SJCRH30 (cell line): ENCODE measurements around the gene PSMB10. TPM values are rescaled to one million over a fixed set of nuclear protein-coding genes. Genes with fewer than 3 reads are reported as not detected.
"Not testable (repeated sequence)": the region's sequence is repeated elsewhere in the genome, so short reads cannot be mapped to it uniquely, and the experiment has no call there.

Experiments
- DNase-seq, 2 experiments: peaks; one replicate each; pipeline ENCODE4 v3.0.0-alpha.2; 2015 to 2020
- H3K27ac ChIP-seq: fragments of 250-450 bp; sonication (Bioruptor Pico); 2 replicates; pipeline ENCODE4 v1.5.1; 2020; ENCODE audit warnings: mild to moderate bottlenecking, moderate library complexity
- H3K27me3 ChIP-seq: fragments of 250-450 bp; sonication (Bioruptor Pico); 2 replicates; pipeline ENCODE4 v1.5.1; 2020; ENCODE audit warnings: mild to moderate bottlenecking, moderate library complexity
- H3K36me3 ChIP-seq: fragments of 250-450 bp; sonication (Bioruptor Pico); 2 replicates; pipeline ENCODE4 v1.5.1; 2020; ENCODE audit warnings: mild to moderate bottlenecking, moderate library complexity
- H3K4me1 ChIP-seq: fragments of 250-450 bp; sonication (Bioruptor Pico); 2 replicates; pipeline ENCODE4 v1.5.1; 2020; ENCODE audit warnings: mild to moderate bottlenecking, moderate library complexity
- H3K4me3 ChIP-seq: fragments of 250-450 bp; sonication (Bioruptor Pico); 2 replicates; pipeline ENCODE4 v1.5.1; 2020; ENCODE audit warnings: mild to moderate bottlenecking, moderate library complexity
- H3K9me3 ChIP-seq: fragments of 250-450 bp; sonication (Bioruptor Pico); replicated peaks from 2 replicates; pipeline ENCODE4 v1.5.1; 2020; ENCODE audit warnings: mild to moderate bottlenecking, moderate library complexity
- total RNA-seq: library from RNA; depleted of rRNA; stranded (reverse); fragments of >200 nt; shearing (Covaris generic); gene quantifications from 2 replicates; pipeline ENCODE4 v1.2.3, GENCODE V29; 2014

Gene PSMB10
- total RNA-seq, 1 experiment from 2014 or later: 7.4 TPM

DNA sequence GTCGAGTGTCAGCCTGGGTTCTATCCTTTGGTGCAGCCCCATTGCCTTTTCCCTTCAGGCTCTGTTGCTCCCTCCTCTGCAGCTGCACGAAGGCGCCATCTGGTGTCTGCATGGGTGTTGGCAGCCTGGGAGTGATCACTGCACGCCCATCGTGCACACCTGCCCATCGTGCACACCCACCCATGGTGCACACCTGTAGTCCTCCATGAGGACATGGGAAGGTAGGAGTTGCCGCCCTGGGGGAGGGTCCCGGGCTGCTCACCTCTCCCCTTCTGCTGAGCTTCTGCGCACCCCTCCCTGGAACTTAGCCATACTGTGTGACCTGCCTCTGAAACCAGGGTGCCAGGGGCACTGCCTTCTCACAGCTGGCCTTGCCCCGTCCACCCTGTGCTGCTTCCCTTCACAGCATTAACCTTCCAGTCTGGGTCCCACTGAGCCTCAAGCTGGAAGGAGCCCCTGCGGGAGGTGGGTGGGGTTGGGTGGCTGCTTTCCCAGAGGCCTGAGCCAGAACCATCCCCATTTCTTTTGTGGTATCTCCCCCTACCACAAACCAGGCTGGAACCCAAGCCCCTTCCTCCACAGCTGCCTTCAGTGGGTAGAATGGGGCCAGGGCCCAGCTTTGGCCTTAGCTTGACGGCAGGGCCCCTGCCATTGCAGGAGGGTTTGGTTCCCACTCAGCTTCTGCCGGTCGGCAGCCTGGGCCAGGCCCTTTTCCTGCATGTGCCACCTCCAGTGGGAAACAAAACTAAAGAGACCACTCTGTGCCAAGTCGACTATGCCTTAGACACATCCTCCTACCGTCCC lies 7.9 kb downstream of the PSMB10 start:
- Histone ChIP-seq H3K4me1 (peaks cover 4% of the 10 kb centered on the region; the same call in 1 of the 2 replicates), H3K27ac (no peak overlapping the region), H3K27me3 (no peaks in the 10 kb centered on the region), H3K4me3 (no peak overlapping the region), H3K36me3 (no peaks in the 10 kb centered on the region), H3K9me3 (no peaks in the 10 kb centered on the region)
- DNase-seq: peak; percentile 59 to 72

DNA sequence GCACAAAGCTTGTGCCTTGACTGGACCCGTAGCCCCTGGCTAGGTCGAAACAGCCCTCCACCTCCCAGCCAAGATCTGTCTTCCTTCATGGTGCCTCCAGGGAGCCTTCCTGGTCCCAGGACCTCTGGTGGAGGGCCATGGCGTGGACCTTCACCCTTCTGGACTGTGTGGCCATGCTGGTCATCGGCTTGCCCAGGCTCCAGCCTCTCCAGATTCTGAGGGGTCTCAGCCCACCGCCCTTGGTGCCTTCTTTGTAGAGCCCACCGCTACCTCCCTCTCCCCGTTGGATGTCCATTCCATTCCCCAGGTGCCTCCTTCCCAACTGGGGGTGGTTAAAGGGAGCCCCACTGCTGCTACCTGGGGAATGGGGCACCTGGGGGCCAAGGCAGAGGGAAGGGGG lies 8.5 kb downstream of the PSMB10 start:
- H3K4me3 ChIP-seq: no peak overlapping the region
- no peaks in the 10 kb centered on the region for H3K27me3 ChIP-seq
- DNase-seq: no peak
- peaks cover 4% of the 10 kb centered on the region; the same call in 1 of the 2 replicates for H3K4me1 ChIP-seq
- H3K36me3 ChIP-seq: no peaks in the 10 kb centered on the region
- no peaks in the 10 kb centered on the region for H3K9me3 ChIP-seq
- no peak overlapping the region for H3K27ac ChIP-seq

- Histone ChIP-seq H3K27me3 (no peaks in the 10 kb centered on the region), H3K27ac (no peak overlapping the region), H3K9me3 (no peaks in the 10 kb centered on the region), H3K4me1 (peaks cover 4% of the 10 kb centered on the region; the same call in 1 of the 2 replicates), H3K4me3 (no peak overlapping the region), H3K36me3 (no peaks in the 10 kb centered on the region)
- no peak for DNase-seq
These were observed 9.3 kb downstream of the PSMB10 start for GRCh38 chr16:67927131-67927941.

- Histone ChIP-seq H3K4me1 (peaks cover 4% of the 10 kb centered on the region; the same call in 1 of the 2 replicates), H3K27me3 (no peaks in the 10 kb centered on the region), H3K9me3 (no peaks in the 10 kb centered on the region), H3K36me3 (no peaks in the 10 kb centered on the region), H3K4me3 (no peak overlapping the region), H3K27ac (no peak overlapping the region)
- peak; percentile 20 to 39 for DNase-seq
These were observed 10.4 kb downstream of the PSMB10 start for GRCh38 chr16:67926181-67926750.

DNA sequence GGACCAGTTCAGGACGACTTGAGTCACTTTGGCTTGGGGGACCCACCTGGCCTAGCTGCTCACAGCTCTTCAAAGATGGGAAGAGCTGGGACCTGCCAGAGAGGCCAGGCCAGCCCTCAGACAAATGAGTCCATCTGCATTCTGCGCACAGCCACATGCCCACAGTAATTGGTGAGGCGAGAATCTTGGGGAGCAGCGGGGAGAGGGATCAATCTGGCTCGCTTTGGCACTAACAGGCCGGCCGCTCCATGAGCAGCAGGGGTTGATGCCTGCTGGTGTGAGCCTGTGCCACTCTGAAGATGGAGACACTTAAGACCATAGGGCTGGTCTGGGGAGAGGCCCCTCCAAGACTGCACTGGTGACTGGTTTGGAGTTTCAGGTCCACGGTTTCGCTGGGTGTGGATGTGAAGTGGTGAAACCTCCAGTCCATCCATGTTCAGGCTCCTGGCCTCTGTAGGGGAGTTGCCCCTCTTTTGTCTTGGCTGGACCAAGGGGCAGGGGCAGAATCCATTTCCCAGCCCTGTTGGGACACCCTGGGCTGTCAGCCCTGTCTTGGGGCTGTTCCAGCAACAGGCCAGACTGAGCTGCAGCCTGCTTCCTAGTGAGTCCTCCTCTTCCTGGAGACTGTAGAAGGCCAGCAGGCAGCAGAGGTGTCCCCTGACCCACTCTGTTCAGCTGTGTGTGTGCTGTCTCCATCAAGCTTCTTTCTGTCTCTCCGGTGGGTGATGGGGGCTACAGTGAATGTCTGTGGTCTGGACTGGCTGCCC lies 12.3 kb downstream of the PSMB10 start:
- no peaks in the 10 kb centered on the region for H3K36me3 ChIP-seq
- no peak overlapping the region for H3K27ac ChIP-seq
- peaks cover 4% of the 10 kb centered on the region; the same call in 1 of the 2 replicates for H3K4me1 ChIP-seq
- no peak overlapping the region for H3K4me3 ChIP-seq
- no peaks in the 10 kb centered on the region for H3K27me3 ChIP-seq
- DNase-seq: no peak
- H3K9me3 ChIP-seq: no peaks in the 10 kb centered on the region

GRCh38 chr16:67923414-67924116 lies 13.1 kb downstream of the PSMB10 start:
- no peak overlapping the region for H3K4me3 ChIP-seq
- no peaks in the 10 kb centered on the region for H3K36me3 ChIP-seq
- no peaks in the 10 kb centered on the region for H3K27me3 ChIP-seq
- no peak for DNase-seq
- H3K9me3 ChIP-seq: no peaks in the 10 kb centered on the region
- no peak overlapping the region for H3K27ac ChIP-seq
- peaks cover 4% of the 10 kb centered on the region; the same call in 1 of the 2 replicates for H3K4me1 ChIP-seq

- Histone ChIP-seq H3K4me1 (peaks cover 4% of the 10 kb centered on the region; the same call in 1 of the 2 replicates), H3K27me3 (no peaks in the 10 kb centered on the region), H3K4me3 (no peak overlapping the region), H3K36me3 (no peaks in the 10 kb centered on the region), H3K27ac (no peak overlapping the region), H3K9me3 (no peaks in the 10 kb centered on the region)
- no peak for DNase-seq
These were observed 13.9 kb downstream of the PSMB10 start for GRCh38 chr16:67922740-67923139.

- Histone ChIP-seq H3K4me1 (peaks cover 4% of the 10 kb centered on the region; the same call in 1 of the 2 replicates), H3K4me3 (no peak overlapping the region), H3K36me3 (no peaks in the 10 kb centered on the region), H3K9me3 (no peaks in the 10 kb centered on the region), H3K27ac (no peak overlapping the region), H3K27me3 (no peaks in the 10 kb centered on the region)
- no peak for DNase-seq
These were observed 14.4 kb downstream of the PSMB10 start for GRCh38 chr16:67922221-67922620.

GRCh38 chr16:67919622-67920221 lies 16.9 kb downstream of the PSMB10 start:
- H3K4me1 ChIP-seq: no peaks in the 10 kb centered on the region
- H3K4me3 ChIP-seq: no peak overlapping the region
- no peak overlapping the region for H3K27ac ChIP-seq
- no peaks in the 10 kb centered on the region for H3K27me3 ChIP-seq
- no peaks in the 10 kb centered on the region for H3K36me3 ChIP-seq
- DNase-seq: no peak
- no peaks in the 10 kb centered on the region for H3K9me3 ChIP-seq

DNA sequence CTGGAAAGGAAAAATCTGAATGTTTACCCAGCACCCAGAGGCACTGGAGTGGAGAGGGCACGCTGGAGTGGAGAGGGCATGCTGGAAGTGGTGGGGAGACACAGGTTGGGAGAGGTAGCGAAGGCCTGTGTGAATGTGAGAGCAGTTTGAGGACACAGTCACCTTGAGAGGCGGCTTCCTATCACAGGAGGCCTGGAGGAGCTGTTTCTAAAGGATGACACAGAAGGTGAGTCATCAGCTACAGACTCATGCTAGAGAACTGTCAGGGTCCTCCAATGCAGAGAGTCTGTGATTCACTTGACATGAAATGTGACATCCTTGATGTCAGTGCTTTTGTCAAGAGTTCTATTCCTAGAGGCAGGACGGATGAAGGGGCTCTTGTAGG lies 18.8 kb downstream of the PSMB10 start:
- Histone ChIP-seq H3K36me3 (no peaks in the 10 kb centered on the region), H3K9me3 (no peaks in the 10 kb centered on the region), H3K27ac (no peak overlapping the region), H3K27me3 (no peaks in the 10 kb centered on the region), H3K4me1 (no peaks in the 10 kb centered on the region), H3K4me3 (no peak overlapping the region)
- DNase-seq: no peak

GRCh38 chr16:67917140-67917851 lies 19.4 kb downstream of the PSMB10 start:
- Histone ChIP-seq H3K4me1 (no peaks in the 10 kb centered on the region), H3K27me3 (no peaks in the 10 kb centered on the region), H3K9me3 (no peaks in the 10 kb centered on the region), H3K27ac (no peak overlapping the region), H3K4me3 (no peak overlapping the region), H3K36me3 (no peaks in the 10 kb centered on the region)
- DNase-seq: no peak

DNA sequence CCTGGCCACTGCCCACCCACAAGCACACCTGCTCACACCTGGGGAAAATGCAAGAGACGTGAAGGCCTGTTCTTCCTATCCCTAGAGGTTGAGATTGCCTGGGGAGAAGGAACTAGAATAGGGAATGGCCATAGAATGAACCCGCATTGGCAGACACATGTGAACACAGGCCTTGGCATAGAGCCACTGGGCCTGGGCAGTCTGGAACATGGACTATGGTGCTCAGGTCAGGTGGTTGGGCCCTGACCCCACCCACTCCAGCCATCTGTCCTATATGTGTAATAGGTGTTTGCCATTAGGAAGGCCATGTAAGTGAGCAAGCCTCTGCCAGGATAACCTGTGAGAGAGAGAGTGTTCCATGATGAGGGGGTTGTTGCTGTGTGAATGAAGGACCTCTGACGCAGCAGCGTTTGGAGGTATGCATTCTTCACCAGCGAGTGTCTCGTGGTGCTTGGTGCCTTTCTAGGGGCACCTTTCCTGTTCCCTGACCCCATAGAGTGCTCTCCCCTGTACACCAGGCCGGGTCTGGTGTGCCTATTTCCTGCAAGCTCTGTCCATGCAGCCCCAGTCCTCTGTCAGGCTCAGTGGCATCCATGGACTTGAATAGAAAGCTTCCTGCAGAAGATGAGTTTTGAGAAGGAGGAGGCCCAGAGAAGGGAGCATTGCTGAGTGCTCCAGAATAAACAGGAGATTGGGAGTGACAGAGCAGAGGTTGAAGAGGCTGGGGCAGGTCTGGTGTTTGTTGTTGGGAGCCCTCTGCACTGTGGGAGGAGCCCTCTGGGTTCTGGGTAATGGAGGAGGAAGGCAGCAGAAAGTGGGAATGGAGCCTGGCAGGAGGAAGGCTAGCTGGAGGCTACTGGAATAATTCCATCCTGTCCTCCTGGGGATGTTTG lies 20.6 kb downstream of the PSMB10 start:
- no peaks in the 10 kb centered on the region for H3K36me3 ChIP-seq
- no peak overlapping the region for H3K4me3 ChIP-seq
- H3K27me3 ChIP-seq: no peaks in the 10 kb centered on the region
- H3K27ac ChIP-seq: no peak overlapping the region
- H3K9me3 ChIP-seq: no peaks in the 10 kb centered on the region
- no peak for DNase-seq
- no peaks in the 10 kb centered on the region for H3K4me1 ChIP-seq

DNA sequence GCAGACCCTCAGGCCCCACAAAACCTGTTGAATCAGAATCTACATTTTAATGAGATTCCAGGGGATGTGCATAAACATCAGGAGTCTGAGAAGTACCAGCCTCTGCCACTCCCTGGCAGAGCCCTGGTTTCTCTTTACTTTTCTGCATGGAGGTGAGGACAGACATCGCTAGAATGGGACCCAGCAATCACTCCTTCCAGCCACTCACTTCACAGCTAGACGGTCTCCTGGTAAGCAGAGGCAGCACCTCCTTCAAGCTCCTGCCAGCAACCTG lies 21.2 kb downstream of the PSMB10 start:
- not testable (repeated sequence) for H3K4me1 ChIP-seq, DNase-seq, H3K27ac ChIP-seq, H3K27me3 ChIP-seq, H3K9me3 ChIP-seq, H3K36me3 ChIP-seq, H3K4me3 ChIP-seq
